IMR-90 (cell line): Measurements from ENCODE around the gene UBE3A.

Experiments
- CHD1 ChIP-seq: IDR thresholded peaks from 2 replicates; pipeline ENCODE4 v1.6.1; 2012; ENCODE audit warnings: low read depth, low read length, improper control_type of control experiment
- FOS ChIP-seq: fragments of 150-350 bp; IDR thresholded peaks from 2 replicates; pipeline ENCODE4 v1.6.1; 2016; ENCODE audit warnings: low read depth, low read length
- POLR2A ChIP-seq: IDR thresholded peaks from 2 replicates; pipeline ENCODE4 v1.6.1; 2012; ENCODE audit warnings: mild to moderate bottlenecking, low read depth, low read length
- TF ChIP-seq, protein P1 (sequence below): conservative IDR thresholded peaks from 2 replicates; pipeline ENCODE4 v1.5.1; 2012; ENCODE audit warnings: mild to moderate bottlenecking, low read depth, low read length, improper control_type of control experiment

- no peak for TF ChIP-seq CHD1
- no peak for TF ChIP-seq FOS
- TF ChIP-seq POLR2A = no peak
- TF ChIP-seq, protein P1, sequence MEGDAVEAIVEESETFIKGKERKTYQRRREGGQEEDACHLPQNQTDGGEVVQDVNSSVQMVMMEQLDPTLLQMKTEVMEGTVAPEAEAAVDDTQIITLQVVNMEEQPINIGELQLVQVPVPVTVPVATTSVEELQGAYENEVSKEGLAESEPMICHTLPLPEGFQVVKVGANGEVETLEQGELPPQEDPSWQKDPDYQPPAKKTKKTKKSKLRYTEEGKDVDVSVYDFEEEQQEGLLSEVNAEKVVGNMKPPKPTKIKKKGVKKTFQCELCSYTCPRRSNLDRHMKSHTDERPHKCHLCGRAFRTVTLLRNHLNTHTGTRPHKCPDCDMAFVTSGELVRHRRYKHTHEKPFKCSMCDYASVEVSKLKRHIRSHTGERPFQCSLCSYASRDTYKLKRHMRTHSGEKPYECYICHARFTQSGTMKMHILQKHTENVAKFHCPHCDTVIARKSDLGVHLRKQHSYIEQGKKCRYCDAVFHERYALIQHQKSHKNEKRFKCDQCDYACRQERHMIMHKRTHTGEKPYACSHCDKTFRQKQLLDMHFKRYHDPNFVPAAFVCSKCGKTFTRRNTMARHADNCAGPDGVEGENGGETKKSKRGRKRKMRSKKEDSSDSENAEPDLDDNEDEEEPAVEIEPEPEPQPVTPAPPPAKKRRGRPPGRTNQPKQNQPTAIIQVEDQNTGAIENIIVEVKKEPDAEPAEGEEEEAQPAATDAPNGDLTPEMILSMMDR = no peak
Measured at GRCh38 chr15:25345943-25346342, 92.9 kb downstream of the UBE3A start.
